HCT116 (cell line): ENCODE data around the gene TMEM132C. TPM values are rescaled to one million over a fixed set of nuclear protein-coding genes. Genes with fewer than 3 reads are reported as not detected.

Experiments
- ATAC-seq: fragments of 200-7000 bp; cut with Tn5 transposase; 2 replicates; pipeline ENCODE4 v1.9.1; 2020; ENCODE audit warnings: mild to moderate bottlenecking, moderate library complexity
- BruUV-seq: library from RNA; stranded (reverse); fragments of 400-500 nt; replicated peaks from 2 replicates; lab custom pipeline; 2021; lab: Mats Ljungman, UMichigan
- CTCF ChIA-PET: fragments of 300-600 bp; sonication (Branson Sonifier 250); formaldehyde crosslinking; loops from one replicate; lab custom pipeline; 2021; ENCODE audit warnings: antibody characterized with exemption; lab: Charles Lee
- POLR2A ChIA-PET: fragments of 300-600, 350-600 bp; sonication (Branson Sonifier 250); formaldehyde crosslinking; loops from one replicate; lab custom pipeline; 2021; ENCODE audit warnings: antibody characterized with exemption; lab: Charles Lee
- RAD21 ChIA-PET, 2 experiments: fragments of 300-600 bp; sonication (Branson Sonifier 250); formaldehyde crosslinking; loops; one replicate each; lab custom pipeline; 2023; ENCODE audit warnings: low total read pairs in 2 of 2; ENCODE audit not compliant: uncharacterized antibody in 2 of 2, unreplicated experiment in 2 of 2, low non-redundant PET in 1 of 2; lab: Charles Lee
- DNase-seq: peaks from one replicate; pipeline ENCODE4 v3.0.0-alpha.2; 2010; ENCODE audit warnings: low read depth, low spot score
- H2AFZ ChIP-seq: fragments of 200-600 bp; shearing (Covaris generic), sonication (generic); 2 replicates; pipeline ENCODE4 v1.6.1; 2017; ENCODE audit warnings: low read depth, mixed run types, mixed read lengths, antibody characterized with exemption, low read length; ENCODE audit not compliant: poor library complexity, severe bottlenecking
- H3K27ac ChIP-seq: 2 replicates; pipeline ENCODE4 v1.5.1; 2012; ENCODE audit warnings: low read depth, low read length
- H3K27me3 ChIP-seq: fragments of 200-600 bp; sonication (generic); 2 replicates; pipeline ENCODE4 v1.6.1; 2016; ENCODE audit warnings: mixed run types, low read length, mixed read lengths; ENCODE audit not compliant: insufficient read depth
- H3K36me3 ChIP-seq, 2 experiments: fragments of 200-500 bp in 1 of 2; fragments of 200-600 bp in 1 of 2; sonication (Bioruptor generic) in 1 of 2; sonication (generic) in 1 of 2; 2 replicates each; pipeline versions ENCODE4 v1.5.1 to v1.6.1; 2014 to 2016; ENCODE audit warnings: low read length in 2 of 2, inconsistent platforms in 1 of 2, mixed read lengths in 1 of 2, mixed run types in 1 of 2; ENCODE audit not compliant: insufficient read depth in 2 of 2, control insufficient read depth in 1 of 2
- H3K4me1 ChIP-seq, 2 experiments: fragments of 200-600 bp in 1 of 2; sonication (generic) in 1 of 2; 2 replicates each; pipeline versions ENCODE4 v1.5.1 to v1.6.1; 2012 to 2017; ENCODE audit warnings: low read length in 2 of 2, inconsistent platforms in 1 of 2, mild to moderate bottlenecking in 1 of 2, mixed read lengths in 1 of 2, mixed run types in 1 of 2, moderate library complexity in 1 of 2; ENCODE audit not compliant: insufficient read depth in 2 of 2, control insufficient read depth in 1 of 2
- H3K4me2 ChIP-seq: fragments of 200-600 bp; sonication (generic); 2 replicates; pipeline ENCODE4 v1.6.1; 2017; ENCODE audit warnings: mixed run types, low read length, mixed read lengths
- H3K4me3 ChIP-seq, 2 experiments: fragments of 200-600 bp in 1 of 2; sonication (generic) in 1 of 2; replicated peaks in 1 of 2; 2 replicates each; pipeline ENCODE4 v1.5.1; 2011 to 2016; ENCODE audit warnings: low read length in 2 of 2, control low read depth in 1 of 2, low read depth in 1 of 2, mild to moderate bottlenecking in 1 of 2, mixed read lengths in 1 of 2, mixed run types in 1 of 2
- H3K79me2 ChIP-seq: fragments of 200-600 bp; sonication (generic); 2 replicates; pipeline ENCODE4 v1.6.1; 2017; ENCODE audit warnings: mild to moderate bottlenecking, mixed run types, low read length, moderate library complexity, mixed read lengths; ENCODE audit not compliant: insufficient read depth
- H3K9ac ChIP-seq: fragments of 200-600 bp; sonication (generic); 2 replicates; pipeline ENCODE4 v1.6.1; 2016; ENCODE audit warnings: low read length, mixed read lengths
- H3K9me2 ChIP-seq: fragments of 200-600 bp; sonication (generic), shearing (Covaris generic); 2 replicates; pipeline ENCODE4 v1.6.1; 2017; ENCODE audit warnings: mixed run types, mild to moderate bottlenecking, moderate library complexity; ENCODE audit not compliant: insufficient read depth
- H3K9me3 ChIP-seq, 2 experiments: fragments of 200-500 bp in 1 of 2; fragments of 200-600 bp in 1 of 2; sonication (Bioruptor generic) in 1 of 2; sonication (generic) in 1 of 2; 2 replicates each; pipeline ENCODE4 v1.6.1; 2014 to 2017; ENCODE audit warnings: low read length in 2 of 2, mixed read lengths in 2 of 2, inconsistent platforms in 1 of 2, low read depth in 1 of 2, mild to moderate bottlenecking in 1 of 2, mixed run types in 1 of 2, moderate library complexity in 1 of 2; ENCODE audit not compliant: control insufficient read depth in 1 of 2, insufficient read depth in 1 of 2
- H4K20me1 ChIP-seq: fragments of 200-600 bp; sonication (generic), shearing (Covaris generic); 2 replicates; pipeline ENCODE4 v1.6.1; 2017; ENCODE audit warnings: mixed run types, mild to moderate bottlenecking, moderate library complexity; ENCODE audit not compliant: insufficient read depth
- ELF1 ChIP-seq: IDR thresholded peaks from 2 replicates; pipeline ENCODE4 v1.6.1; 2012; ENCODE audit warnings: low read depth, borderline replicate concordance
- EZH2 ChIP-seq: fragments of 200-600 bp; sonication (generic); IDR thresholded peaks from 2 replicates; pipeline ENCODE4 v1.6.1; 2017; ENCODE audit warnings: antibody characterized with exemption, mixed run types
- EZH2phosphoT487 ChIP-seq: fragments of 200-600 bp; IDR thresholded peaks from 2 replicates; pipeline ENCODE4 v1.6.1; 2018; ENCODE audit warnings: antibody characterized with exemption, borderline replicate concordance
- JUND ChIP-seq: IDR thresholded peaks from 2 replicates; pipeline ENCODE4 v1.6.1; 2012
- POLR2A ChIP-seq: IDR thresholded peaks from 2 replicates; pipeline ENCODE4 v1.7.0; 2011; ENCODE audit warnings: borderline replicate concordance; ENCODE audit not compliant: insufficient read depth, insufficient read length; ENCODE audit errors: extremely low read depth
- POLR2AphosphoS5 ChIP-seq: IDR thresholded peaks from 2 replicates; pipeline ENCODE4 v1.6.1; 2011; ENCODE audit warnings: mild to moderate bottlenecking, low read depth, low read length, moderate library complexity
- RAD21 ChIP-seq: IDR thresholded peaks from 2 replicates; pipeline ENCODE4 v1.6.1; 2012; ENCODE audit warnings: low read depth, mild to moderate bottlenecking
- YY1 ChIP-seq: IDR thresholded peaks from 2 replicates; pipeline ENCODE4 v1.6.1; 2011; ENCODE audit warnings: low read length, low read depth, moderate library complexity, mild to moderate bottlenecking; ENCODE audit not compliant: insufficient replicate concordance; ENCODE audit errors: extremely low read depth
- ZFX ChIP-seq: fragments of 450-650 bp; IDR thresholded peaks from 2 replicates; pipeline ENCODE4 v1.6.1; 2017
- ZNF274 ChIP-seq: fragments of 200-500 bp; sonication (Bioruptor generic); IDR thresholded peaks from 2 replicates; pipeline ENCODE4 v1.6.1; 2014; ENCODE audit warnings: mild to moderate bottlenecking, low read depth, low read length, inconsistent platforms
- intact Hi-C: fragments of 100-400 bp; cut with micrococcal nuclease; formaldehyde crosslinking; loops from 2 replicates; pipeline ENCODE4 v1.10.0; 2022
- total RNA-seq: library from RNA; stranded (reverse); gene quantifications from one replicate; pipeline ENCODE4 v1.2.1, GENCODE V29; 2021; ENCODE audit not compliant: unreplicated experiment
- TF ChIP-seq, protein P1 (sequence below): IDR thresholded peaks from 2 replicates; pipeline ENCODE4 v1.6.1; 2012
- TF ChIP-seq, protein P2 (sequence below): IDR thresholded peaks from 2 replicates; pipeline ENCODE4 v1.6.1; 2012; ENCODE audit warnings: low read depth

TMEM132C gene
- total RNA-seq, 1 experiment from 2014 or later, result not detected

DNA sequence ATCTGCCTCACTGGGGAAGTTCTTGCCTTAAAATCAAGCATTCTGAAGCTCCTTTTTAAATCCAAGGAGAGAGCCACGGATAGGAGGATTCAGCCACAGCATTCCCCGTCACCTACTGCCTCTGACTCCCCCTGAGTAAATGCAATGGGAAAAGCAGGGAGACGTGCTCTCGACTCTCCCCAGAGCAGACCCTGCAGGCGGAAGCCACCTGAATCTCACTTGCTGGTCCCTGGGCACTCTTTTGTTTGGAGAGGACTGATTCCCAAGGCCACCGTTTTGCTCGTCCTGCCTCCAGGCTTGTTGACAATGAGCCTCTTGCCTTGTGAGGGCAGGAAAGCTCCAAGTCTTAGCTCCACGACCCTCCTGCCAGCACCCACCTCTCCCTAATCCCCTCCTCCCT lies 352.3 kb downstream of the TMEM132C start:
- ATAC-seq, result no peak
- intact Hi-C loops, result no loop called here
- CTCF ChIA-PET, result no interaction called here
- H3K9me3 ChIP-seq, result peaks cover 0 to 25% of the 10 kb centered on the region in 2 experiments; a peak in 2 of 4 replicates
- H3K4me3 ChIP-seq, result no peak overlapping the region
- no peak overlapping the region for H2AFZ ChIP-seq
- BruUV-seq, result no TSS peak
- no peaks in the 10 kb centered on the region for H3K36me3 ChIP-seq
- H3K9ac ChIP-seq, result no peak overlapping the region
- RAD21 ChIA-PET, result no interaction called here
- TF ChIP-seq EZH2 (no peak), ZNF274 (no peak), EZH2phosphoT487 (no peak), JUND (no peak), RAD21 (no peak), ZFX (no peak), YY1 (no peak), ELF1 (no peak), POLR2AphosphoS5 (no peak)
- H4K20me1 ChIP-seq, result no peaks in the 10 kb centered on the region
- H3K27me3 ChIP-seq, result no peaks in the 10 kb centered on the region
- POLR2A ChIA-PET, result no interaction called here
- H3K4me2 ChIP-seq, result no peak overlapping the region
- DNase-seq, result no peak
- no peaks in the 10 kb centered on the region for H3K9me2 ChIP-seq
- H3K4me1 ChIP-seq, result no peaks in the 10 kb centered on the region
- H3K79me2 ChIP-seq, result no peaks in the 10 kb centered on the region
- H3K27ac ChIP-seq, result no peak overlapping the region

DNA sequence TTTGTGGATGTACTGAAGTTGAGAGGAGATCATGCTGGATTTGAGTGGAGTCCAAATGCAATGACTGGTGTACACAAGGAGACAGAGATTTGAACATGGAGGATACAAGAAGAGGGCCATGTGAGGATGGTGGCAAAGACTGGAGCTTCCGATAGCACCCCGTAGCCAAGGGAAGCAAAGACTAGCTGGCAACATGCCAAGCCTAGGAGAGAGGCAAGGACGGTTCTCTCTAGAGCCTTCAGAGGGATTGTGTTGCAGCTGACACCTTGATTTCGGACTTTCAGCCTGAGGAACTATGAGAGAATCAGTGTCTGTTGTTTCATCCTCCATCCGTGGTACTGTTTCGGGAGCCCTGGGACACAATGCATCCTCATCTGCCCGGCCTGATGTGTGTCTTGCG lies 354.3 kb downstream of the TMEM132C start:
- Histone ChIP-seq H3K9me2 (no peaks in the 10 kb centered on the region), H3K9ac (no peak overlapping the region), H3K27me3 (no peaks in the 10 kb centered on the region), H3K79me2 (no peaks in the 10 kb centered on the region), H2AFZ (no peak overlapping the region), H3K9me3 (peaks cover 0 to 23% of the 10 kb centered on the region in 2 experiments; a peak in 2 of 4 replicates), H4K20me1 (no peaks in the 10 kb centered on the region), H3K4me1 (no peaks in the 10 kb centered on the region), H3K27ac (no peak overlapping the region), H3K36me3 (no peaks in the 10 kb centered on the region), H3K4me2 (no peak overlapping the region), H3K4me3 (no peak overlapping the region)
- no TSS peak for BruUV-seq
- POLR2A ChIA-PET, result no interaction called here
- DNase-seq (no peak), ATAC-seq (no peak)
- intact Hi-C loops, result no loop called here
- TF ChIP-seq, protein P1, sequence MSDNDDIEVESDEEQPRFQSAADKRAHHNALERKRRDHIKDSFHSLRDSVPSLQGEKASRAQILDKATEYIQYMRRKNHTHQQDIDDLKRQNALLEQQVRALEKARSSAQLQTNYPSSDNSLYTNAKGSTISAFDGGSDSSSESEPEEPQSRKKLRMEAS, result no peak
- TF ChIP-seq, protein P2, sequence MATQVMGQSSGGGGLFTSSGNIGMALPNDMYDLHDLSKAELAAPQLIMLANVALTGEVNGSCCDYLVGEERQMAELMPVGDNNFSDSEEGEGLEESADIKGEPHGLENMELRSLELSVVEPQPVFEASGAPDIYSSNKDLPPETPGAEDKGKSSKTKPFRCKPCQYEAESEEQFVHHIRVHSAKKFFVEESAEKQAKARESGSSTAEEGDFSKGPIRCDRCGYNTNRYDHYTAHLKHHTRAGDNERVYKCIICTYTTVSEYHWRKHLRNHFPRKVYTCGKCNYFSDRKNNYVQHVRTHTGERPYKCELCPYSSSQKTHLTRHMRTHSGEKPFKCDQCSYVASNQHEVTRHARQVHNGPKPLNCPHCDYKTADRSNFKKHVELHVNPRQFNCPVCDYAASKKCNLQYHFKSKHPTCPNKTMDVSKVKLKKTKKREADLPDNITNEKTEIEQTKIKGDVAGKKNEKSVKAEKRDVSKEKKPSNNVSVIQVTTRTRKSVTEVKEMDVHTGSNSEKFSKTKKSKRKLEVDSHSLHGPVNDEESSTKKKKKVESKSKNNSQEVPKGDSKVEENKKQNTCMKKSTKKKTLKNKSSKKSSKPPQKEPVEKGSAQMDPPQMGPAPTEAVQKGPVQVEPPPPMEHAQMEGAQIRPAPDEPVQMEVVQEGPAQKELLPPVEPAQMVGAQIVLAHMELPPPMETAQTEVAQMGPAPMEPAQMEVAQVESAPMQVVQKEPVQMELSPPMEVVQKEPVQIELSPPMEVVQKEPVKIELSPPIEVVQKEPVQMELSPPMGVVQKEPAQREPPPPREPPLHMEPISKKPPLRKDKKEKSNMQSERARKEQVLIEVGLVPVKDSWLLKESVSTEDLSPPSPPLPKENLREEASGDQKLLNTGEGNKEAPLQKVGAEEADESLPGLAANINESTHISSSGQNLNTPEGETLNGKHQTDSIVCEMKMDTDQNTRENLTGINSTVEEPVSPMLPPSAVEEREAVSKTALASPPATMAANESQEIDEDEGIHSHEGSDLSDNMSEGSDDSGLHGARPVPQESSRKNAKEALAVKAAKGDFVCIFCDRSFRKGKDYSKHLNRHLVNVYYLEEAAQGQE, result no peak
- TF ChIP-seq POLR2A (no peak), ZFX (no peak), JUND (no peak)
- CTCF ChIA-PET, result no interaction called here
- RAD21 ChIA-PET, result no interaction called here
